Coronary artery (tissue), 2 donors: Measurements from ENCODE around the gene PTER.

Experiments used
- DNase-seq: peaks from one replicate; pipeline ENCODE4 v3.0.0-alpha.2; 2017; ENCODE audit warnings: low spot score
- H3K27ac ChIP-seq, 2 donors: fragments of 200-600 bp; sonication (generic); one replicate each; pipeline ENCODE4 v1.5.1; 2016 to 2019
- H3K4me3 ChIP-seq: fragments of 200-600 bp; sonication (generic); 2 replicates; pipeline ENCODE4 v1.5.1; 2016; ENCODE audit warnings: mild to moderate bottlenecking, moderate library complexity
- TF ChIP-seq, protein P1 (sequence below): fragments of 200-600 bp; sonication (generic); IDR thresholded peaks from one replicate; pipeline ENCODE4 v1.5.1; 2019; ENCODE audit warnings: antibody characterized with exemption

Gene PTER

DNA sequence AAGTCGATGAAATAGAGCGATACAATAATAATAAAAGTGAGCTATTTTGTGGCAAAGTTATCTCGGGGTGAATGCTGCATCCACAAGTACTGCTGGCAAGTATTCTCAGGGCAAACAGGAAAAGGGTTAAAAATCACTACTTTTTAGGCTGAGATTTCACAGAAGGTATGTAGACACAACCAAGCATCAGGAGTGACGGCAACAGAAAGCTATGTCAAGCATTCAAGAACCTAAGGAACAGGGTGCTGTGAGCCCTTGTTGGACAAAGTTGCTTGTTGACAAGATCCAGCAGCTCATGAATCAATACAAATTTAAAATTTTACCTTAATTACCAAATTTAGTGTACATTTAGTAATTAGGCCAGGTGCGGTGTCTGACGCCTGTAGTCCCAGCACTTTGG, 126.1 kb downstream of the PTER start:
- DNase-seq = no peak
- H3K4me3 ChIP-seq = no peak overlapping the region
- H3K27ac ChIP-seq = no peak overlapping the region
- TF ChIP-seq, protein P1, sequence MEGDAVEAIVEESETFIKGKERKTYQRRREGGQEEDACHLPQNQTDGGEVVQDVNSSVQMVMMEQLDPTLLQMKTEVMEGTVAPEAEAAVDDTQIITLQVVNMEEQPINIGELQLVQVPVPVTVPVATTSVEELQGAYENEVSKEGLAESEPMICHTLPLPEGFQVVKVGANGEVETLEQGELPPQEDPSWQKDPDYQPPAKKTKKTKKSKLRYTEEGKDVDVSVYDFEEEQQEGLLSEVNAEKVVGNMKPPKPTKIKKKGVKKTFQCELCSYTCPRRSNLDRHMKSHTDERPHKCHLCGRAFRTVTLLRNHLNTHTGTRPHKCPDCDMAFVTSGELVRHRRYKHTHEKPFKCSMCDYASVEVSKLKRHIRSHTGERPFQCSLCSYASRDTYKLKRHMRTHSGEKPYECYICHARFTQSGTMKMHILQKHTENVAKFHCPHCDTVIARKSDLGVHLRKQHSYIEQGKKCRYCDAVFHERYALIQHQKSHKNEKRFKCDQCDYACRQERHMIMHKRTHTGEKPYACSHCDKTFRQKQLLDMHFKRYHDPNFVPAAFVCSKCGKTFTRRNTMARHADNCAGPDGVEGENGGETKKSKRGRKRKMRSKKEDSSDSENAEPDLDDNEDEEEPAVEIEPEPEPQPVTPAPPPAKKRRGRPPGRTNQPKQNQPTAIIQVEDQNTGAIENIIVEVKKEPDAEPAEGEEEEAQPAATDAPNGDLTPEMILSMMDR = no peak
